HG03064 (cell line): ENCODE data around the gene BNC2.
"Not testable (repeated sequence)": the region's sequence is repeated elsewhere in the genome, so short reads cannot be mapped to it uniquely, and the experiment has no call there.

Experiments
- ATAC-seq: cut with Tn5 transposase; IDR thresholded peaks from one replicate; pipeline ENCODE4 v1.9.1; 2021; ENCODE audit warnings: low read depth; ENCODE audit not compliant: unreplicated experiment

Gene BNC2

DNA sequence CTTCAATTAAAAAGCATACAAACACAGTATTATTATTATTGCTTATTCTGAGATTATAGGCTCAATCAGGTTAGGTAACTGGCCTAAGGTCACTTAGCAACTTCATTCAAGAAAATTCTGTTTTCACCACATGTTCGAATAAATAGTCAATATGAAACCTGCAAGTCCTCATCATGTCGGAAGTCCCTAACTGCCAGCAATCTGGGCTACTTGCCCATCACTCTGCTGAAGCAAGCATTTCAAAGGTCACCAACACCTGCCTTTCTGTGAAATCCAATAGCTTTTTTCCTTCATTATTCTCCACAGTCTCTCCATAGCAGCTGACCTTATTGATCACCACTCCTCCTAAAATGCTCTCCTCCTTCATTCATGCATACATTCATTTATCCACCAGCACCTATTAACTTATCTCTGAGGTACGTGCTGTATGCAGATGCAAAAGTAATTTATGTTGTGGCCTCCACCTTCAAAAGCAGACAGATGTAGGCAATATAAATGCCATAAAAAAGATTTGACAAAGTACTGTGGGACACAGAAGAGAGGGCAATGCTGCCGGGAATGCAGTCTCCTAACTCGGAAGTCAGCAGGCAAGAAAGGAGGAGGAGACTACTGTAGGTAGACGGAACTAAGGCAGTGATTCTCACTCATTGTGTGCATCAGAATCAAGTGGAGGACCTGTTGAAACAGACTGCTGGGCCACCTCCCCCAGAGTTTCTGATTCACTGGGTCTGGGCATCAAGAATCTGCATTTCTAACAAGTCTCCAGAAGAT is 310.9 kb downstream of the BNC2 start:
- ATAC-seq = no peak

DNA sequence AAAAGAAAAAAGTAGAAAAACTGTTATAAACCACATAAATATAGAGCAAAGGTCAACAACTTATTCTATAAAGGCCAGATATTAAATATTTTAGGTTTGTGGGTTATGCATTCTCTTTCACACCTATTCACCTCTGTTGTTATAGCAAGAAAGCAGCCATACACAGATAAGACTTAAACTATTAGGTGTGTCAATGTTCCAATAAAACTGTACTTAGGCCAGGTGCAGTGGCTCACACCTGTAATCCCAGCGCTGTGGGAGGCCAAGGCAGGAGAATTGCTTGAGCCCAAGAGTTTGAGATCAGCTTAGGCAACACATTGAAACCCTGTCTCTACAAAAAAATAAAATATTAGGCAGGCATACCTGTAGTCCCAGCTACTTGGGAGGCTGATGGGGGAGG is 314.7 kb downstream of the BNC2 start:
- no peak for ATAC-seq

DNA sequence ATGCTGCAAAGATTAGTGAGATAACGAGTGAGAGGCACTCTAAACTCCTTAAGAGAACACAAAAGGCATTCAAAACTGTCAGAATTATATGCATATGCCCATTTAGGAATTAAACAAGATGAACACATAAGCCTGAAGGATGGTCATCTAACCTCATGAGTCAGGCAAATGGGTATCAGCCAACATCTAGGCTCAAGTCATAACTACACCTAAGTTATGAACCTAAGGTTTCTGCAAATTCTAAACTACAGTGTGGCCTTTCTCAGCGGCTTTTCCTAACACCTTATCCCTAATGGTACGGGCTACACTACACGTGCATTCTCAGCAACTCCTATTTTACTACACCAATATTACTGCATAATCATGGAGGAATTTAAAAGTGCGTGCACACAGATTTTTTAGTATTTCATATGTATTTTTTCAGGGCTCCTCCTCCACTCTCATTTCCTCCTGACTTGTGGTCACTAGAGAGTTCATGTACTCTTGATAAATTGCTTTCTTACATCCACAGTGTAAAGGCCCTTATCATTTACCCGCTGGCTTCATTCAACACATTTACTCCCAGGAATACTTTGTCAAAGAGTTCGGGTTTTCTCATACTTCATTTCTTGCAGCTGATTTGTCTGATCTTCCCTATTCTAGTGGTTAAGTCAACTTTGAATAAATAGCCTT is 316.5 kb downstream of the BNC2 start:
- no peak for ATAC-seq

DNA sequence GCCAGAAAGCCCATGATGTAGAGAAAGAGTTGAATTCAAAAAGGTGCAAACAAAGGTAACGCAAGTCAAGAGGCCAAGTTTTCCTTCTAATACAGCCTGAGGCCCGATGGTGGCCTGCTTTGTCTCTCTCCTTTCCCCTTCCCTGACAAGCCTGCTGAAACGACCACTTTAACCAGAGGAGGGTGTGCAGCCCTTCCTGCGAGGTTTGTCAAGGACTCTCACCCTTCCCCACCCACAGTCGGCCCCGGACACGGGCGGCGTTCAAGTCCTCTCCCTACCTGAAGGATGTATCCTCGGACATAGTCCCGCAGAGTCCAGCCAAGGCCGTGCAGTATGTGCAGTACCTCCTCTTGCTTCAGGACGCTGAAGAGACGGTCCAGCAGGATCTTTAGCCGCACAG is 318.2 kb downstream of the BNC2 start:
- ATAC-seq = no peak

DNA sequence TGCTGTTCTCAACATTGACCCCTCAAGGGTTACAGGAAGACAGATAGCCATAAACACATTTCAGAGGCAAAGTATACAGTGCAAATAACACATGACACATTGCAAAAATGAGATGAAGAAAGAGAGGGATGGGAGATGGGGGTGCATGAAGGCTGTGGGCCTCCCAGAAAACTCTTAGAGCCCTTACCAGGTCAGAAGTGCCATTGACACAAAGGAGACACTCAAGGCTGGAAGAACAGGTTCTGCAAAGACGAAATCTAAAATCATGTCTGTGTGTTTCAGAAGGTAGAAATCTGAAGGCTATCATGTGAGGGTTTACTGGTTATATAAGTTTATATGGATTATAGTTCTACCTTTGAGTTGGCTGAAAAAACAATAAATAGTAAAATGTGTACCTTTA is 318.8 kb downstream of the BNC2 start:
- ATAC-seq = no peak

DNA sequence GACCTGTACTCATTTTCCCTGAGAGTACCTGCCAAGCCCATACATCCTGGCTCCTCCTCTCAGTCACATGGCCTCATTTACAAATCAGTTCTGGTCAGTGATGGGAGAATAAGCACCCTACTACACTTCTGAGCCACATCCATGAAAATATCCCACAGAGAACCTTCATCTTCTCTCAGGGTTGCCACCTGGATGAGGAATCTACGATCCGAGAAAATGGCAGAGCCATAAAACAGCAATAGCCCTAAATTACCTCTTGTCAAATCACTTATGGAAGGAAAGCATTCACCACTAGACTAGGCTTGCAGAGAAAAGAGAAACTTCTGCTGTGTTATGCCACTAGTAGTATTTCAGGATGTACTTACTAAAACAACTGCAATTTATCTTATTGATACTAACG is 324.8 kb downstream of the BNC2 start:
- no peak for ATAC-seq

DNA sequence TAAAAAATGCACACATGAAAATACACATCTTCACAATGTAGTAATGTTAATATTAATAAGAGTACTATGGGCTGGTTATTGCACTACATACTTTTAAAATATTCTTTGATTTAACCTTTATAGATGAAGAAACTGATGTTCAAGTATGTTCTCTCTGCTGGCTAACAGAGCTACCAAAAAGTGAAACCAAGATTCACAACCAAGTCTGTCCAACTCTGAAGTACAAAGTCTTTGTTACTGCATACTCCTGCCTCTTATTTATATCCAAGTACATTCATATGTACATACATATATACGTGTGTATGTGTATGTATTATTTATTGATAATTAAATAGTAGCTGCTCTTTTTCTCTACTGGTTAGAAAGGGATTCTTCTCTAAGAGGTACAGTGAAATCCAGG is 325.6 kb downstream of the BNC2 start:
- no peak for ATAC-seq

DNA sequence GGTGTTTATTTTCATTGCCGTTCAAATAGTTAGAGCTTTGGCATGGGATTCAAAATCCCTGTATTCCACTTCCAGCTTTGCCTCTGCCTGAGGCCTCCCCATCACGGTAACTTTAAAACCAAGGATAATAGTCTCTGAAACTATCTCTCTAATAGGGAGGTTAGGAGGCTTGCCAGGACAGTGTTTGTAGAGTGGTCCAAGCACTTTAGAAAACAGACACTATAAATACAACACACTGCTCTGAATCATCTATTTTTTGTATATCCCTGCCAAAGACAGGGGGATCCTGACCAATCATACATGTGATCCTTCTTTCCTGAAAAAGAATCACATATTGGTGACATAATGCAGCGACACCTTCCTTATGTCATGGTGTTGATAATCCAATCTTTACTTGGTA is 326.8 kb downstream of the BNC2 start:
- ATAC-seq = no peak

DNA sequence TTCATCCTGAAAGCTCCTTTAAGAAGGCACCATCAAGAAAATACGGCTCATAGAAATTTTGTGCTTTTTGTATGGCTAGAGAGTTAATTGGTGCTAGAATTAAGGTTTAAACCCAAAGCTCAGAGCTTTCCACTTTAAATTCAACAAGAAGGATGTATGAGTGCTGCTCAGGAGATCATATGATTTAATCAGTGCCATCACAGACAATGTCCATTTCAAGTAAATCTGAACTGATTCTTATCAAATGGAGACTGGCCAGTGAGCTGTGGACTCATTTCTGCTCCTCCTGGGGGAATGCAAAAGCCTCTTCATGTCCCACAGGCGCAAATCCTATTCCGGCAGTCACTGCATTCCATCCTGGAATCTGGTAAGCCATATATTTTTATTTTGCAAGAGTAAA is 327.2 kb downstream of the BNC2 start:
- ATAC-seq = no peak

DNA sequence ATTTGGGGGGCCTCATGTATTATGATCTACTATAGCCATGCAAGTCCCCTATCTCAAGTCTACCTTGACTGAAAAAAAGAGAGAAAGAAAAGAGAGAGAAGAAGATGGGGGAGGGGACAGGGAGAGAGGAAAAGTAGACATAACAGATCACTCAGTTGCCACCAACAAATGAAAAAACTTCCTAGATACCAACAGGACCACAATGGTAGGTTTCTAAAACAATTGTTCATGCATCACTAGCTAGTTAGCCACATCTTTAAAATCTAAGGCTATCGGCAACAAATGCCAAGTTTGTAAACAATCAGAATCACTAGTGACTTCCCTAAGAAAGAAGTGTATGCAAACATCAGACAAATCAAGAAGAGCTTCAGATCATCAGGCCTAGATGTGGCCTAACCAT is 328.2 kb downstream of the BNC2 start:
- ATAC-seq = no peak

DNA sequence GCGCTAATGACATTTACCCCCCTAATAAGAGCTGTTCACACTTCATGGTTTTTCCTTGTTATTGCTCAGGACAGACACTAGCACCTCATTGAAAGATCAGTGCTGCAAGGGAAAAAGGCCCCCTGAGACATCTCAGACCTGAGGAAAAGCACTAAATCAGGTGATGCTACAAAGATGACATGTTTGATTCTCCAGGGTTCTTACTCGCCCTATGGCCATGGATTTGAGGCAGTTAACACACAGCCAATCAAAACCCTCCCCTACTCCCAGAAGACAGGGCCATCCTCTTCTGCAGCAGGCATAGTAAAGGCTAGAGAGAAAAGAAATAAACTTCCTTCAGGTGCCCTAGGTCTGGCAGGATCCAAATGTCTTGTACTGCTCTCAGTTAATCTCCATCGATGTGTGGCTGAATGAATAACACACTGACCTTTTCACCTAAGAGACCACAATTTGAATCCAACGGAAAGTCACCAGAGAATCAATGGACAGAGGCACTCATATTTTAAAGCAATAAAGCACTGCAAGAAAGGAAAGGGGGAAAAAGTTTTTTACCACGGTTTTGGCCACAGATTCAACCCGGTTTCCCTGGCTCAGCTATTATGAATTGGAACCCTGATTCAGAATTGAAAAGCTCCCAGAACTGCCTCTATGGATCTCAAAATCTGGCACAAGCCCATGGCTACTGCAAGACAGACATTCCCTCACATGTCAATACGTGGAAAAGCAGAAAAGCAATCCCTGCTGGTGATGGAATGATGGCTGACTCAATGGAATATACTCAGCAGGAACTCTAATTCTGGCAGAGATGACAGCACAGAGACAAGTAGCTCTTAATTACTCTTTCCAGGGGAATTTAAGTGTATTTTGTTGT is 329.5 kb downstream of the BNC2 start:
- no peak for ATAC-seq

DNA sequence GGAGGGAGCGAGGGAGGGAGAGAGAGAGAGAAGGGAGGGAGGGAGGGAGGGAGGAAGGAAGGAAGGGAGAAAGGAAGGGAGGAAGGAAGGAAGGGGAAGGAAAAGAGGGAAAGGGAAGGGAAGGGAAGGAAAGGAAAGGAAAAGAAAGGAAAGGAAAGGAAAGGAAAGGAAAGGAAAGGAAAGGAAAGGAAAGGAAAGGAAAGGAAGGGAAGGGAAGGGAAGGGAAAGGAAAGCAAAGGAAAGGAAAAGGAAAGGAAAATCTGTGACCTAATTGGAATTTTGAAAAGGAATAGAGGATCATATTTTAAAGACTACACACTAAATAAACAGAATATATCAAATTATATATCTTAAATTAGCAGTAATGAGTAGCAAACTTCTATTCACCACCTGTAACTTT is 330.8 kb downstream of the BNC2 start:
- not testable (repeated sequence) for ATAC-seq

DNA sequence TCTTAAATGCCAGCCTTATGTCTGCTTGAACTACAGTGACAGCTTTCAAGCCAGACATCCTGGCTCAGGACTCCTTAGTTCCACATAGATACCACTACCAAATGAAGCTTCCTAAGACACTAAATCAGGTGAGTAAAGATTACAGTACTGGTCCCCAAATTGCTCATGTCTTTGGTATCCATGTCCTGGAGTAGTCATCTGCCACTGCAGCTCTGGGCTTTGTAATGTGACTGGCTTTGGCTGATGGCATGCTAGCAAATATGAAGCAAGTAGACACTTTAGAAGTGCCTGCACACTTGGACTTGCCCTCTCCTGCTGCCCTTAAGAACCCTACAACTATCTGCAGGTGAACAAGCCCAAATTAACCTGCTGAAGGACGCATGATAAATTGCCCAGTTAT is 334.9 kb downstream of the BNC2 start:
- ATAC-seq = no peak

DNA sequence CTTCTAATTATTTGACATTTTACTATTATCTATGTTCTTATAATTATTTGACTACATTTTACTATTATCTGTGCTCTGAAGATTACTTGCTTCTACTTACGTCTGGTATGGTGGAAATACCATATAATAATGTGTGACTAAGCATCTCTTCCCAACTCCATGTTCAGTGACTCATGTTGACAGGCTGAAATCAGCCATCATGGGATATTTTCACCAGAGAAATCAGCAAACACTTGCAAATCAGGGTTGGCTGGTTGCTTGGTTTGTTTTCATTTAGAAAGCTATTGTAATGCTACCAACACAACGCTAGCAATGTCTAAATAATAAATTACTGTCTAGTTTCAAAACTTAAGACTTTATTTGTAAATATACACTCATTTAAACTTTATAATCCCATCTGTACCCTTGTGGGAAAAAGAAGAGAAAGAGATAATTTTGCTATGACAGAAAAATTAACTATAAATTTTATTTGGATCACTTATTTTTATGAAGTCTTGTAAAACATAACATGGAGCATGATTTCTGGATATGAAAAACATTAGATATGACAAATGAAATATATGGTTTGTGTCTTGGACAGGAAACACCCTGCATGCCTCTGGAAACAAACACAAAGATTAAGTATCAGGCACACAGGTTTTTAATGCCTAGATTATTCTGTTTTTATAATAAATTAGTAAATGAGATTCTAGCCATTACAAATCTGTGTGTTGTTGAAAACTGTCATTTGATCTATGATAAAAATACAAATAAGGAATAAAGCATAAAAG is 337.6 kb downstream of the BNC2 start:
- no peak for ATAC-seq

DNA sequence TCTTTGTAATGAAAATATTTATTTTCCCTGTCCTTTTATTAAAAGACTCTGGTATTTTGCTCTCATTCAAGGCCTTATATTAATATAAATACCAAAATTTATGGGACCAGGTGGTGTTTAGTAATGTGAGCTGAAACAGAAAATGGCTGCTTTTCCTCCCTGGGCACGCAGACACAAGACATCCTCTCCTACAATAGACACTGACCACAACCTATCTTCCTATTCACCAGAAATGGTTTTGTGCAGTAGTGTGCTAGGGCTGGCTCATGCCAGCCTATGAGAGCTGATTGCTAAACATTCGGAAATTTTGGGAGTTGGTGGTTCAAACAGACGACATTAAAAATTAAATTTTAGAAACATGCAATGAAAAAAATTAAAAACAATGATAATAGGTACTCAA is 338.2 kb downstream of the BNC2 start:
- no peak for ATAC-seq

DNA sequence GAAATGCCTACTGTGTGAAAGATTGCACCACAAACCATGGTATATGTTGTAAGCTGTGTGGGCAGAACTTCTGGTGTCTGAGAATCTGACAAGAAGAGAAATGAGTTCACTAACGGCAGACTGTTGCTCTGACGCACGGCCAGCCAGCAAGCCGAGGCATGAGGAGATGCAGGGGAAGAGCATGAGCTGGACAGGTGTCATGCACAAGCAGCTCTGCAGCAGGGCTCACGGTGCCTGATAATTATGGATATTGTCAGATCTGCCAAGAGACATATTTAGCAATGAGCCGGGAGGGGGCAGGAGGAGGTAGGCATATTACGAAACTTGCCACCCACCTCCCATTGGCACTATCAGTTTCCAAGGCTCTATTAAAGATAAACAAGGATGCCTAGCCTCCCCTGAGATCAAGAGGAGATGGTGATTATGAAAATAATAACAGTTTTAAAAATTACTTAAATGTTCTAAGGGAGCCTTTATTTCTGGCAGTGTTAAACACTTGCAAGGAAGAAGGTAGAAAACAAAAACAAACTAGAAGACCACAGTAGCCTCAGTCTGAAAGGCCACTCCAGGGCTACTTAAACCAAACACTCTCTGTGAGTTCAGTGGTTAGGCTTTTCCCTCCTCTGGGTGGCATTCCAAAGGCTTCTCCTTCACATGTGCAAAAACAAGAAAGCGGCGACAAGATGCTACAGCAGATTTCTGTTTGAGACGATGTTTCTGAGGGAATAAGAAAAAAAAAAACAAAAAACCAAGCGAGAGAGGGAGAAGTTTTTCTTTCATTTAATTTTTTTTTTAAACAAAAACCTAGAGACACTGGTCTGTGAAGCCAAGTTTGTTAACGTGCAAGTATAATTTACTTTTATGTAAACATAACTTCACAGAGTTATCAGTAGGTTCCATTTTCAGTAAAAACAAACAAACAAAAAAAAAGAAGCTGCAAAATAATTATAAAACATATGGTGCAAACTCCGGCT is 339.5 kb downstream of the BNC2 start:
- ATAC-seq = no peak

DNA sequence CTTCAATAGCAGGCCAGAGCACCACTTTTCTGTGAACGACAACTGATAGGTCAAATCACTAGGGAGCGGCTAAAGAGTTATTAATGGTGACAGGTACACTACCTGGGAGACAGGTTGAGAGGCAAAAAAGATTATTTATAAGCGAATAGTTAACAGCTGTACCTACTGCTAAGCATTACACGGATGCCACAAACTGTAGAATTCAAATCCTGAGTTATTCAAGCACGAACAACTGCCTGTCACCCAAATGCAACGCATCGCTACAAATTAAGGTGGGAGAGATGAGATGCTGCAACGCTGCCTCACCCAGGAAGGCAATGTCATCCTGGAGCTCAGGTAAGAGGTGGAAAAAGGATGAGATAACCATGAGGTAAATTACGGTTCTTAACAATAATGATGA is 342.9 kb downstream of the BNC2 start:
- ATAC-seq = no peak

DNA sequence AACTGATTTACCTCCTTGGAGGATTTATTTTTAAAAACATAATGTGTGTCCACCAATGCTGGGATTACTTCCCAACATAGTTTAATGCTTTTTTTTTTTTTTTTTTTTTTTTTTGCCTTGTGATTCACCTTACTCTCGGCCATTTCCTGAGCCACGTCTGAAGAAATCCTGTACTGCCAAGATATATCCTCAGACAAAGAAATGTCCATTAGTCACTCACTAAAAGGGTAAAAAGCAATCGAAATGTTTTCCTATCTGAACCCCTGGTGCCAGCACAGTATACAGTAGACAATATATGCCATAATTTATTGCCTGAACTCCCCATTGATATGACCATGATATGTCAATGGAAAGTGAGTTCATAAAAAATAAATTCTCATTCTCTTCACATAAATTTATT is 344.1 kb downstream of the BNC2 start:
- ATAC-seq = no peak

DNA sequence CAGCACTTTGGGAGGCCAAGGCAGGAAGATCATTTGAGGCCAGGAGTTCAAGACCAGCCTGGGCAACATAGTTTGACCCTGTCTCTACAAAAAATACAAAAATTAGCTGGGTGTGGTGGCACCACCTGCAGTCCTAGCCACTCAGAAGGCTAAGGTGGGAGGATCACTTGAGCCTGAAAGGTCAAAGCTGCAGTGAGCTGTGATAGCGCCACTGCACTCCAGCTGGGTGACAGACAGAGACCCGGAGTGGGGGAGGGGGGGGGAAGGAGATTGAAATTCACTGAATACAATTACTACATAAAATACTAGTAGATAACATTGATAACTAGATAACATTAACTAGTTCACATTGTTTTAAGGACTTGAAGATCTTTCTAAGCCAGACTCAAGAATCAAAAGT is 345.6 kb downstream of the BNC2 start:
- ATAC-seq = no peak

DNA sequence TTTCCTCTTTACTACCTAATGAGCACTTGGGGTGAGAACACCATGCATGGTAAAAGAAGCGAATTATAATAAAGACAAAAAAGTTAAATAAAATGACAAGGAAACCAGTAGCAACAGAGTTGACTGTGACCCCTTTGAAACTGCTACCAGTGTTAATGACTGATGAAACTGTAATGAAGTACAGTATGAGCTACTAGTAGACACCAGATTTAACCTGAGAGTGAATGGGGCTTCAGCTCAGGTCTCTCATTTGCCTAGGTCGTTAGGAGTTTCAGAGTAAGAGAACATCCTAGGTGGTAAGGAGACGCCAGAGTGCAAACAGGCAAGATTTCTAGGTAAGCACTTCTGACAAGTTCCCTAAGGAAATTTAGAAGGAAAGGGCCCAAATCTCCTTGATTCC is 346.4 kb downstream of the BNC2 start:
- ATAC-seq = no peak
